Endodermal cell (in vitro differentiated cells): ENCODE data around the gene TBC1D24. TPM values are rescaled to one million over a fixed set of nuclear protein-coding genes. Genes with fewer than 3 reads are reported as not detected.

ENCODE experiments used
- DNase-seq: peaks from one replicate; pipeline ENCODE4 v3.0.0-alpha.2; 2017
- H3K27ac ChIP-seq: 2 replicates; pipeline ENCODE4 v1.5.1; 2013; ENCODE audit warnings: mild to moderate bottlenecking, low read depth, low read length, moderate library complexity
- H3K27me3 ChIP-seq: 2 replicates; pipeline ENCODE4 v1.6.1; 2013; ENCODE audit warnings: mild to moderate bottlenecking, low read length, moderate library complexity; ENCODE audit not compliant: insufficient read depth, control insufficient read depth, poor library complexity, severe bottlenecking
- H3K36me3 ChIP-seq: 2 replicates; pipeline ENCODE4 v1.7.0; 2013; ENCODE audit warnings: mild to moderate bottlenecking, low read length, moderate library complexity; ENCODE audit not compliant: control insufficient read depth, insufficient read depth
- H3K4me1 ChIP-seq: one replicate; pipeline ENCODE4 v1.7.0; 2013; ENCODE audit warnings: low read length; ENCODE audit not compliant: control insufficient read depth, insufficient read depth
- H3K4me3 ChIP-seq: 2 replicates; pipeline ENCODE4 v1.5.1; 2013; ENCODE audit warnings: mild to moderate bottlenecking, low read length, moderate library complexity
- H3K9ac ChIP-seq: 2 replicates; pipeline ENCODE4 v1.6.1; 2013; ENCODE audit warnings: mild to moderate bottlenecking, low read length, moderate library complexity; ENCODE audit not compliant: poor library complexity, severe bottlenecking; ENCODE audit errors: extremely low read depth
- H3K9me3 ChIP-seq: 2 replicates; pipeline ENCODE4 v1.6.1; 2013; ENCODE audit warnings: mild to moderate bottlenecking, low read length, moderate library complexity; ENCODE audit not compliant: control insufficient read depth
- H3K27ac Mint-ChIP-seq: 2 replicates; pipeline ENCODE4 v1.8.0; 2020; ENCODE audit warnings: mixed read lengths
- H3K27me3 Mint-ChIP-seq: 2 replicates; pipeline ENCODE4 v1.8.0; 2021; ENCODE audit warnings: mild to moderate bottlenecking, mixed read lengths; ENCODE audit not compliant: insufficient read depth
- H3K36me3 Mint-ChIP-seq: 2 replicates; pipeline ENCODE4 v1.8.0; 2020; ENCODE audit warnings: low read depth, mixed read lengths
- H3K4me1 Mint-ChIP-seq: 2 replicates; pipeline ENCODE4 v1.8.0; 2020; ENCODE audit warnings: mixed read lengths
- H3K4me3 Mint-ChIP-seq: 2 replicates; pipeline ENCODE4 v1.8.0; 2020; ENCODE audit warnings: mild to moderate bottlenecking, moderate library complexity, mixed read lengths
- H3K9me3 Mint-ChIP-seq: 2 replicates; pipeline ENCODE4 v1.8.0; 2020; ENCODE audit warnings: mild to moderate bottlenecking, mixed read lengths
- CTCF ChIP-seq: fragments of 200-600 bp; sonication (generic); conservative IDR thresholded peaks from 2 replicates; pipeline ENCODE4 v1.5.0; 2021; ENCODE audit warnings: antibody characterized with exemption, mild to moderate bottlenecking
- WGBS, 2 experiments: methylation state at CpG; one replicate each; pipeline versions ENCODE4 v1.1.5 to v1.1.7; 2013; ENCODE audit warnings: missing lambda C conversion rate in 2 of 2, mixed read lengths in 1 of 2; ENCODE audit not compliant: insufficient coverage in 1 of 2, insufficient read length in 1 of 2; 5-methylcytosine and 5-hydroxymethylcytosine counted together
- total RNA-seq, 2 donors: library from RNA; stranded (reverse); fragmentation: NEBNext Ultra II Directional in 1 of 2; extraction: Animal tissue kit (Norgen Biotek cat#: 25700) in 1 of 2; gene quantifications; 2 replicates in 1 of 2; 3 replicates in 1 of 2; pipeline ENCODE4 v1.2.1, GENCODE V29; 2021

TBC1D24 gene
- total RNA-seq, 2 donors from 2014 or later: 15.7 to 19.4 TPM

GRCh38 chr16:2507665-2508064 is 32.7 kb downstream of the TBC1D24 start:
- Mint-ChIP-seq H3K27ac (no peak overlapping the region), H3K27me3 (no peaks in the 10 kb centered on the region), H3K4me1 (peaks cover 19% of the 10 kb centered on the region), H3K36me3 (no peaks in the 10 kb centered on the region), H3K9me3 (no peaks in the 10 kb centered on the region), H3K4me3 (no peak overlapping the region)
- no peaks in the 10 kb centered on the region for H3K27me3 ChIP-seq
- TF ChIP-seq CTCF: no peak
- WGBS, 2 experiments: 92 to 100% methylated on average over 8 to 11 of the region's 11 CpGs
- no peak overlapping the region for H3K4me3 ChIP-seq
- no peaks in the 10 kb centered on the region for H3K9me3 ChIP-seq
- peaks cover 1% of the 10 kb centered on the region for H3K36me3 ChIP-seq
- H3K4me1 ChIP-seq: peaks cover 3% of the 10 kb centered on the region
- DNase-seq: no peak
- H3K27ac ChIP-seq: no peak overlapping the region
- no peak overlapping the region for H3K9ac ChIP-seq

GRCh38 chr16:2508722-2509400 is 33.9 kb downstream of the TBC1D24 start:
- Histone ChIP-seq H3K27ac (no peak overlapping the region), H3K9me3 (no peaks in the 10 kb centered on the region), H3K36me3 (no peaks in the 10 kb centered on the region), H3K27me3 (no peaks in the 10 kb centered on the region), H3K4me1 (peaks cover 9% of the 10 kb centered on the region), H3K4me3 (no peak overlapping the region), H3K9ac (no peak overlapping the region)
- no peaks in the 10 kb centered on the region for H3K9me3 Mint-ChIP-seq
- WGBS, 2 experiments: 88 to 89% methylated on average over 9 to 18 of the region's 18 CpGs
- H3K4me3 Mint-ChIP-seq: no peak overlapping the region
- TF ChIP-seq CTCF: peak; percentile 33
- DNase-seq: no peak
- peaks cover 25% of the 10 kb centered on the region for H3K4me1 Mint-ChIP-seq
- H3K27ac Mint-ChIP-seq: no peak overlapping the region
- no peaks in the 10 kb centered on the region for H3K27me3 Mint-ChIP-seq
- no peaks in the 10 kb centered on the region for H3K36me3 Mint-ChIP-seq

- H3K9ac ChIP-seq: no peak overlapping the region
- H3K9me3 ChIP-seq: no peaks in the 10 kb centered on the region
- DNase-seq: no peak
- Mint-ChIP-seq H3K4me1 (peaks cover 37% of the 10 kb centered on the region), H3K36me3 (peaks cover 5% of the 10 kb centered on the region), H3K4me3 (no peak overlapping the region), H3K27ac (no peak overlapping the region), H3K27me3 (no peaks in the 10 kb centered on the region), H3K9me3 (no peaks in the 10 kb centered on the region)
- H3K27me3 ChIP-seq: no peaks in the 10 kb centered on the region
- H3K27ac ChIP-seq: no peak overlapping the region
- H3K4me3 ChIP-seq: no peak overlapping the region
- H3K4me1 ChIP-seq: peaks cover 14% of the 10 kb centered on the region
- WGBS, 2 experiments: 70 to 75% methylated on average over 12 to 24 of the region's 24 CpGs
- peaks cover 7% of the 10 kb centered on the region for H3K36me3 ChIP-seq
- no peak for TF ChIP-seq CTCF
These were observed 36.3 kb downstream of the TBC1D24 start for GRCh38 chr16:2511128-2511800.
